ENCODE measurements around the gene SECISBP2.
A peak's percentile ranks its signal among the peaks of the same experiment; 100 is the strongest.

SECISBP2 gene

DNA sequence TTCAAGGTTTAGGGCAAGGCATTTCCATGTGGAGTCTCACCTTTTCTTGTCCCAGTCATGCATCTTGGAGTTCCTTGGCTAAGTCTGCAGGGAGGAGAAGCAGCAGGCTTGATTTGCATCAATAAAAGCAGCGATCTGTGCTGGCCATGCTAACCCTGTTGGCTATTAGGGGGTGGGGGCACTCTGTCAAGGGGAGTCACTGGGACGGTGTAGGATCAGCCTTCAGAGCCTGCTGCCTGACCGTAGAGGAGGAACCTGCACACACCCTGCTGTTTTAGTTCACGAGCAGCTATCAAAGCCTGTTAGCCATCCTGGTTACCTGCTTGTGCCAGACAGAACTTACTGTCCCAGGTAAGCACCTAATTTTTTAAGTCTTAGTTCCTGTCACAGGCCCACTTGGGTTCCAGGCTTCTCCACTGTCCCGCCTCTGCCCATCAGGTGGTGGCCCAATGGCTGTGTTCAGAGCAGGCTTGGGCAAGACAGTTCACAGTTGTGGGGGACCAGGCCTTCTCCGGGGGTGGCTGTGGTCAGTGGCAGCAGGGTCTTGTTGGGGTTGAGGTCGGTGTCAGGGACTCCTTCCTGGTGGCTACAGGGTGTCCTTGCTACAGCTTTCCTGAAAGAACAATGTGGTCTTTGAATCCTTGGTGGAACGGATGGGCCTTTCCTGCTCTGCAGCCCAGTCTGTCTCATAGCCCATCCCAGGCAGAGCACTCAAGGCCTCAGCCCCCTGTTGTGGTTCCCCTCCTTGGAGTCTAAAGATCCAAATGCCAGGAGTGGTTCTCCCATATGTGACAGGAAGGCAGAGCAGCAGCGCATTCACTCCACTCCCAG is 43.7 kb downstream of the SECISBP2 start:
- DNase-seq (ENCODE audit: insufficient read length), result no peak
- no peak for FAIRE-seq
- TF ChIP-seq POLR2A (IDR thresholded peaks at IDR 0.05; ENCODE audit: low read depth, low read length) (no peak), POLR2AphosphoS5 (IDR thresholded peaks at IDR 0.05; ENCODE audit: low read depth, low read length) (0 out of 2 replicates have a peak, but pooled peaks have one; percentile 18)

DNA sequence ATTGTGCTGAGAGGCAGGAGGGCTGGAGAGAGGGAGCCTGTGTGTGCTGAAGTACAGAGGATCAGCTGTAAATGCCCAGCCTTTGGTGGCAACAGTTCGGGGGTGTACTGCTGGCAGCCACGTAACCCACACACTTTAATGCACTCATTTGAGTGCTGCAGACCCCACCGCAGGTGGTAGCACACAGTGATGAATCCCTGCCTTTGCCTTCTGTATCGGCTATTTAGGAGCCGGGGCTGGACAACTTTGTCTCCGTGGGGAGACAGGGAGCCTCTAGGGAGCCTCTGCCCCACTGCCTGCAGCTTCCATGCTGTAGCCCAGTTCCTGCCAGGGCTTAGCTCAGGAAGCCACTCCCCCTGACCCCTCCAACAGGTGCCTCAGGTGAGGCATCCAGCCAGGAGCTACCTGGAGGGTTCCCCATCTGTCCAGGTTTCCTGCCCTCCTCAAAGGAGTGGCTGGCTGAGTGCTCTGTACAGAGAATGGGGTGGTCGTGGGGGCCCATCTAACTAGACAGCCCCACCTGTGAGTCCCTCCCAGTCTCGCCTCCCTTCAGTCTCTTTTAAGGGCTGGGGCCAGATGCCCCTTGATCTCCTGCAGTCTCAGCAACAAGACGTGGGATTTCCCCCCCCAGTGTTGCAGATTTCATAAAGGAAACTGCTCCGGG is 44.5 kb downstream of the SECISBP2 start:
- no peak for DNase-seq (ENCODE audit: insufficient read length)
- FAIRE-seq, result no peak
- TF ChIP-seq POLR2AphosphoS5 (IDR thresholded peaks at IDR 0.05; ENCODE audit: low read depth, low read length), result no peak
- no peak for TF ChIP-seq TAF1 (IDR thresholded peaks at IDR 0.05; ENCODE audit: borderline replicate concordance, low read depth, low read length)
- TF ChIP-seq POLR2A (IDR thresholded peaks at IDR 0.05; ENCODE audit: low read depth, low read length), result no peak

DNA sequence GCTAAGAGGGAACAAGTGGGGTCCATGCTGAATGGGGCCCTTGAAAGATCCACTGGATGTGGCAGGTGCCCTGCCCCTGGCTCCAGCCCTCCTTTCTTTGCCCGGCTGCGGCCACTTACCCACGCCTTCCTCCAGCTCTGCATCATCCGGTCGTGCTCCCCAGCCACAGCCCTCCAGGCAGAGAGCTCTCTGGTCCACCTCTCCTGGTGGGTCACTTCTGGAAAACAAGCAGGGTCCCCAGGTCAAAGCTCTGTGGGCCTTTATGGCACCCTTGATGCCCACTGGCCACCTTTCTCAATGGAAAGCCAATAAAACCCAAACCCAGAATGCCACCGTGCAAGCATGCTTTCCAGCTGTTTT is 45.0 kb downstream of the SECISBP2 start:
- TF ChIP-seq POLR2AphosphoS5 (IDR thresholded peaks at IDR 0.05; ENCODE audit: low read depth, low read length) (no peak), POLR2A (IDR thresholded peaks at IDR 0.05; ENCODE audit: low read depth, low read length) (no peak), TAF1 (IDR thresholded peaks at IDR 0.05; ENCODE audit: borderline replicate concordance, low read depth, low read length) (no peak)
- DNase-seq (ENCODE audit: insufficient read length) (no peak), FAIRE-seq (no peak)

DNA sequence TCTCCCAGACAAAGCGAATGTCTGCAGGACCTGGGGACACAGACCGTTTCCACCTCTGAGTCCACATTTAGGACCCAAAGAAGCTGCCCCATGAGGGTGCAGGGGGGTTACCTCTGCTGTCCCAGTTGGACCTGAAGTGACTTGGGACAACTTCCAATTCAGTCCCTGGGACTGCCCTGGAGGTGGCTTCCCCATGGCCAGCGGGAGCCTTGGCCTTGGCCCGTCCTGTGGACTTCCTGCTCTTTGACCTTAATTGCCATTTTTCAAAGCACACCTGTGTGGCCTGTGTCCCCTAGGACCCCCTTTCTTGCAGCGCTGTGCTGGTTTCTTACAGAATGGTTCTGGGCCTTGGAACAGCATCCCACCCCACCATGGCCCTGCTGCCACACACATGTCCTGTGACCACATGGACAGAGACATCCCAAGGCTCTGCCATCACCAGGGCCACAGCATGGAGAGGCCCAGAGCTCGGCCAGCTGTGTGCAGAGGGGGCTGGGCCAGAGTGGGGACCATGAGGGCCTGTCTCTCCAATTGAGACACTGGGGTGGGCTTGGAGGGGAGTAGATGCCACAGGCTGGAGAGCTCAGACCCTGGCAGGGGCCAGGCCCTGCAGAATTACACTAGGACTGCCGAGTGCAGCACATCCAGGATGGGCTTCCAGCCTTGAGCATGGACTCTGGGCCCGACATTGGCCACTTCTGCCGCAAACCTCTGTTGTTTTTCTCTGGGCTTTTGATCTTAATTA is 45.8 kb downstream of the SECISBP2 start:
- no peak for FAIRE-seq

DNA sequence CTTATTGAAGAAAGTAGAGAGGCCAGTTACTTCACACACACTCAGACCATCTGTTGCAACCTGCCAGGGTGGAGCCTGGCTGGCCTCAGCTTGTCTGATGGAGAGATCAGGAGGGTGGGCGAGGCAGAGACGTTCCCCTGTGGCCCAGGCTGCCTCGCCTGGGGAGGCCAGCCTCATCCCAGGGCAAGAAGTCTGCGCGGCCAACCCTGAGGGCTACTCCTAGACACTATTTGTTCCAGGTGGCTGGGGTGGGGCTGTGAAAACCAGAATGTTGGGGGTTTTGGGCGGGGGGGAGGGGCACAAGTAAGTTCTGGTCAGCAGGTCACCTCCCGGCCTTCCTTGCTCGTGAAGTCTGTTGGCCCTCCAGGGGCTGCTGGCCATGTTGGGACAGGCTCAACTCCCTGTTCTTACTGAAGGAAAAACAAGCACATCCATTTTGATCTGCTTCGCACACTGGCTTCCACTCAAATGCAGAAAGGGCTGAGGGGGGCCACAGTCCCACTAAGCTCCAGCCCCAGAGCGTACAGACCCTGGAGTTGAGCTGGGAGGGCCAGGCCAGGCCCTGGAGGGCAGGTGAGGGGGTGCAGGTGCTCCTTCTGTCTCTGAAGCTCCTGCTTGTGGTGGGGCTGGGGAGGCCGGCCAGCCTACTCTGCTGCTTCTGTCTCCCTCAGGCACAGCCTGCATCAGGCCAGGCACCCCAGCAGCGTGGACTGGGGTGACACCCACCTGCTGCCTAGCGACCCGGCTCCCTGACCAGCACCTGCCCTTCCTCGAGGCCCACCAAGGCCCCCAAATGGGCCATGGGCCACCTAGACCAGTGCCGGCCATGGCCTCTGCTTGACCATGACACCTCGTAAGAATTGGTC is 46.6 kb downstream of the SECISBP2 start:
- no peak for DNase-seq (ENCODE audit: insufficient read length)
- no peak for FAIRE-seq
- no peak for TF ChIP-seq POLR2A (IDR thresholded peaks at IDR 0.05; ENCODE audit: low read depth, low read length)
- TF ChIP-seq TAF1 (IDR thresholded peaks at IDR 0.05; ENCODE audit: borderline replicate concordance, low read depth, low read length), result no peak
- TF ChIP-seq POLR2AphosphoS5 (IDR thresholded peaks at IDR 0.05; ENCODE audit: low read depth, low read length), result no peak

More for the DNA sequence above, 45.8 kb downstream of the SECISBP2 start:
- no peak for TF ChIP-seq POLR2A (IDR thresholded peaks at IDR 0.05; ENCODE audit: low read depth, low read length)
- no peak for TF ChIP-seq POLR2AphosphoS5 (IDR thresholded peaks at IDR 0.05; ENCODE audit: low read depth, low read length)
- no peak for TF ChIP-seq TAF1 (IDR thresholded peaks at IDR 0.05; ENCODE audit: borderline replicate concordance, low read depth, low read length)
- DNase-seq (ENCODE audit: insufficient read length), result no peak

DNA sequence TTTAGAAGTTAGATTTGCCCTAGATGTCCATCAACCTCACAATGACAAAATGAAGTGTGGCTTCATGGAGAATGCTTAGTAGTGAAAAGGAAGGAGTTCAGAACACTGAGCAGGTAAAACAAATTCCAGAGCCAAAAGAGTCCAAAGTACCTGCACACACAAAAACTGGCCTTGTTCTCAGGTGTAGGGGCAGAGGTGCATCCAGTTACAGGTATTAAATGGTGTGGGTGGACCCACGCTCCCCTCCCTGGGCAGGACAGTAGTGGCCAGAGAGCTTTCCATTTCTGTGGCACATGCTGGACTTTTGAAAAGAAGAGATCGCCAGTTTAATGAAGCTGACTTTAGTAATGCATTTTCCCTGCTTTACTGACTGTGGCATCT is 47.2 kb downstream of the SECISBP2 start:
- TF ChIP-seq POLR2AphosphoS5 (IDR thresholded peaks at IDR 0.05; ENCODE audit: low read depth, low read length) (no peak), POLR2A (IDR thresholded peaks at IDR 0.05; ENCODE audit: low read depth, low read length) (no peak)
- FAIRE-seq (no peak), DNase-seq (ENCODE audit: insufficient read length) (no peak)

DNA sequence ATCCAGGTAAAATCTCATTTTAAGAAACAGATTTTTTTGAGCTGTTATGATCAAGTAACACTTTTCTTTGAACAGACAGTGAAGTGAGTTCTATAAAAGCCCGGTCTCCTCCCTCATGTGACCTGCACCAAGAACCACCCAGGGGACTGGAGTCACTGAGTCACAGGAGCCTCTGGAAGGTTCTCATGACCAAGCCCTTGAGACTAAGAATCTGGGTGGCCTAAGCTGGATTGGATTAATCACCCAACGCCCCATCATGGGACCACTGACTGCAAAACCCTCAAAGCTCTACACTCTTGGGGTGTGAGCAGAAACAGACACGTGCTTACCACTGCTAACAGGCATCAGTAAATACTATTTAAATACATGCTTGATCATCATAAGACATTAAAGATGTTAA is 48.4 kb downstream of the SECISBP2 start:
- no peak for DNase-seq (ENCODE audit: insufficient read length)
- FAIRE-seq, result no peak
- no peak for TF ChIP-seq POLR2A (IDR thresholded peaks at IDR 0.05; ENCODE audit: low read depth, low read length)
- TF ChIP-seq TAF1 (IDR thresholded peaks at IDR 0.05; ENCODE audit: borderline replicate concordance, low read depth, low read length), result no peak
- no peak for TF ChIP-seq POLR2AphosphoS5 (IDR thresholded peaks at IDR 0.05; ENCODE audit: low read depth, low read length)

DNA sequence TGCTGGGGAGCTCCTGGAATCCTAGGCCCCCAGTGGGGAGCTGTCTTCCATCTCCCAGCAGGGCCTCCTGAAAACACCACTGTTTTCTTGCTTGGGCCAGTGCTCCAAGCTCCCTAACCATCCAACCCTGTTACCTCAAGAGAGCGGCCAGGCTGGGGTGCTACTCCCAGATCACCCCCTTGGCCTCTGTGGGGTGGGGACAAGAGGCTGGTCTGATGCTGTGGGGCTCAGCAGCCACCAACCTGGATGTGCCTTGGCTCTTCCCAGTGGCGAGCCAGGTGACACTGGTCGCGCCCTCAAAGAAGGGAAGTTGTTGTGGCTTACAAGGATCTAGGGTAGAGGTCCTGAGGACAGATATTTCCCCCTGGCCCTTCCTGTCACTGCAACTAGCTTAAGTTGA is 49.0 kb downstream of the SECISBP2 start:
- DNase-seq (ENCODE audit: insufficient read length) (no peak), FAIRE-seq (no peak)
- TF ChIP-seq POLR2A (IDR thresholded peaks at IDR 0.05; ENCODE audit: low read depth, low read length), result no peak
- no peak for TF ChIP-seq POLR2AphosphoS5 (IDR thresholded peaks at IDR 0.05; ENCODE audit: low read depth, low read length)
- TF ChIP-seq TAF1 (IDR thresholded peaks at IDR 0.05; ENCODE audit: borderline replicate concordance, low read depth, low read length), result no peak

DNA sequence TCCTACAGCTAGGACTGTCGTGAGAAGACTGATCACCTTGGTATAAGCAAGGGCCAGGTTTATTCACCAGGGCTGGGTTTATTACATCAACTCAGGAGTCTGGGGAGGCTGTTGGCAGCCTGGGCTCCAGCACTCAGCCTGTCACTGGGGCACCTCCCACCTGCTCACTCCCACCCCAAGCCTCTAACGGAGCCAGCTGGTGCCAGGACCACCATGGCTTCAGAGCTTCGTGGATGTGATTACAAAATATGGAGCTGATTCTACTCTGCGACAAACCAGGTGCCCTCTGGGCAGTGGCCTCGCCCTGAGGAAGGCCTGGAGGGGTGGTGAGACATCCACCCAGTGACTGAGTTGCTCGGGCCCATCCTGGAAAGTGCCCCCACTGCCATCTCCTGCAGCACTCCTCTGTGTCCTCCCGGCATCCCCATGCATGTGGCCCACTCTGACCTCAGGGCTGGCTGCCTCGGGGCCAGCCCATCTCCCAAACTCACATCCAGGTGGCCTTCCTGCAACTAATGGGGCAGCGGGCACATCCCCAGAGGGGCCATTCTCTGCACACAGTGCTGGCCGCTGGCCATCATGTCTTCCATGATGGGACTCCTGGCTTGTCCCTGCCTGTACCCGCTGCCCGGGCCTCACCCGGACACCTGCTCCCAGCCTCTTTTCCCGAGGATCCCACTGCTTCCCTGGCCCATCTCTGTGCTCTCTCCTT is 49.6 kb downstream of the SECISBP2 start:
- no peak for TF ChIP-seq POLR2AphosphoS5 (IDR thresholded peaks at IDR 0.05; ENCODE audit: low read depth, low read length)
- no peak for TF ChIP-seq TAF1 (IDR thresholded peaks at IDR 0.05; ENCODE audit: borderline replicate concordance, low read depth, low read length)
- no peak for TF ChIP-seq POLR2A (IDR thresholded peaks at IDR 0.05; ENCODE audit: low read depth, low read length)
- FAIRE-seq (no peak), DNase-seq (ENCODE audit: insufficient read length) (no peak)

DNA sequence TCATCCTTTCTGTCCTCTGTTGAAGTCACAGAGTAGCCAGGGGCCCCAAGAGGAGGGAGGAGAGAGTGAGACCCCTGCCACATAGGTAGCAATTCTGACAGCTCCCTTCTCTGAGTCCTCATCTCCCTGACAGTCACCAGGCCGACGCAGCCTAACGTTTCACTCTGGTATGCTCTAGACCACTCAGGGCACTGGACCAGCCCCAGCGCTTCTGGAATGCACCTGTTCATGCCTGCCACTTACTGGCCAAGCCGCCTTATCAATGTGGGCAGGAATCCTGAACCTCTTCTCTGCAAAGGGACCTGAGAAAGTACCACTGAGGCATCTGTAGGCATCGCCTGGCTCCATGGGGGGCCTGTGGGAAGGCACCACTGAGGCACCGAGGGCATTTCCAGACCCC is 50.2 kb downstream of the SECISBP2 start:
- no peak for TF ChIP-seq TAF1 (IDR thresholded peaks at IDR 0.05; ENCODE audit: borderline replicate concordance, low read depth, low read length)
- no peak for TF ChIP-seq POLR2A (IDR thresholded peaks at IDR 0.05; ENCODE audit: low read depth, low read length)
- no peak for TF ChIP-seq POLR2AphosphoS5 (IDR thresholded peaks at IDR 0.05; ENCODE audit: low read depth, low read length)
- no peak for DNase-seq (ENCODE audit: insufficient read length)
- no peak for FAIRE-seq
